ENCODE data around the gene MPO. TPM values are rescaled to one million over a fixed set of nuclear protein-coding genes. Genes with fewer than 3 reads are reported as not detected.

MPO gene
- total and polyA plus RNA-seq, 9 of the 15 experiments (the other 6 are each of a cell fraction or from before 2014, with no cell fraction given), result 0.04 to 0.47 (median 0.39) TPM; not detected in 6

GRCh38 chr17:58324409-58325288 is 43.9 kb upstream of the MPO start (continued):
- TF ChIP-seq POLR2AphosphoS5 (IDR thresholded peaks at IDR 0.05; ENCODE audit: control insufficient read depth, insufficient read depth, low read depth, low read length) (0 out of 2 replicates have a peak, but pooled peaks have one; percentile 42), NFXL1 (CRISPR knock-in tag; IDR thresholded peaks at IDR 0.05) (no peak), KAT7 (CRISPR knock-in tag; IDR thresholded peaks at IDR 0.05; ENCODE audit: borderline replicate concordance) (0 out of 2 replicates have a peak, but pooled peaks have one; percentile 27), GABPB1 (CRISPR knock-in tag; IDR thresholded peaks at IDR 0.05) (peak; percentile 40; the same call in 1 of the 2 replicates), STAT6 (CRISPR knock-in tag; IDR thresholded peaks at IDR 0.05) (no peak), HDAC2 (IDR thresholded peaks at IDR 0.05) (no peak), POLR2G (IDR thresholded peaks at IDR 0.05; ENCODE audit: low read depth, low read length) (peak; percentile 67), NFIX (CRISPR knock-in tag; IDR thresholded peaks at IDR 0.05; ENCODE audit: low read depth) (no peak), E2F4 (CRISPR knock-in tag; IDR thresholded peaks at IDR 0.05; ENCODE audit: low read depth) (no peak), CTBP1 (IDR thresholded peaks at IDR 0.05; ENCODE audit: borderline replicate concordance) (no peak), ZBTB49 (CRISPR knock-in tag; IDR thresholded peaks at IDR 0.05; ENCODE audit: borderline replicate concordance) (no peak), GATAD2A (IDR thresholded peaks at IDR 0.05) (no peak), E2F6 (IDR thresholded peaks at IDR 0.05; ENCODE audit: borderline replicate concordance in 1 of 2, extremely low read depth in 1 of 2, insufficient read depth in 1 of 2, insufficient read length in 1 of 2, low read depth in 1 of 2, low read length in 1 of 2, poor library complexity in 1 of 2, severe bottlenecking in 1 of 2) (peak in 1 of 2 experiments; percentile 41), CCAR2 (IDR thresholded peaks at IDR 0.05; ENCODE audit: low read depth, low read length) (no peak), TCF7 (IDR thresholded peaks at IDR 0.05; ENCODE audit: borderline replicate concordance) (no peak), FIP1L1 (IDR thresholded peaks at IDR 0.05; ENCODE audit: low read depth, low read length, poor library complexity, severe bottlenecking) (peak; percentile 70), KHSRP (IDR thresholded peaks at IDR 0.05) (no peak), PTBP1 (IDR thresholded peaks at IDR 0.05; ENCODE audit: low read depth, low read length) (0 out of 2 replicates have a peak, but pooled peaks have one; percentile 22), PHF21A (IDR thresholded peaks at IDR 0.05; ENCODE audit: borderline replicate concordance, low read depth) (no peak), POLR2A (conservative IDR thresholded peaks at IDR 0.05) (peak; percentile 46)
